ENCODE data around the gene UBC. TPM values are rescaled to one million over a fixed set of nuclear protein-coding genes. Genes with fewer than 3 reads are reported as not detected.

UBC gene
- total and polyA plus RNA-seq, 9 of the 15 experiments (the other 6 are each of a cell fraction or from before 2014, with no cell fraction given), result 533 to 1,153 (median 813) TPM

- peak; percentile 73; the same call in 1 of the 2 replicates for TF ChIP-seq ETS1 (conservative IDR thresholded peaks at IDR 0.05; ENCODE audit: control insufficient read depth, low read depth, low read length)
- no peak for TF ChIP-seq HDAC6 (IDR thresholded peaks at IDR 0.05; ENCODE audit: low read depth, low read length)
- TF ChIP-seq IRF2 (CRISPR knock-in tag; IDR thresholded peaks at IDR 0.05), result no peak
- TF ChIP-seq PHTF2 (CRISPR knock-in tag; IDR thresholded peaks at IDR 0.05), result no peak
- TF ChIP-seq, protein P1, sequence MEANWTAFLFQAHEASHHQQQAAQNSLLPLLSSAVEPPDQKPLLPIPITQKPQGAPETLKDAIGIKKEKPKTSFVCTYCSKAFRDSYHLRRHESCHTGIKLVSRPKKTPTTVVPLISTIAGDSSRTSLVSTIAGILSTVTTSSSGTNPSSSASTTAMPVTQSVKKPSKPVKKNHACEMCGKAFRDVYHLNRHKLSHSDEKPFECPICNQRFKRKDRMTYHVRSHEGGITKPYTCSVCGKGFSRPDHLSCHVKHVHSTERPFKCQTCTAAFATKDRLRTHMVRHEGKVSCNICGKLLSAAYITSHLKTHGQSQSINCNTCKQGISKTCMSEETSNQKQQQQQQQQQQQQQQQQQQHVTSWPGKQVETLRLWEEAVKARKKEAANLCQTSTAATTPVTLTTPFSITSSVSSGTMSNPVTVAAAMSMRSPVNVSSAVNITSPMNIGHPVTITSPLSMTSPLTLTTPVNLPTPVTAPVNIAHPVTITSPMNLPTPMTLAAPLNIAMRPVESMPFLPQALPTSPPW (CRISPR knock-in tag; IDR thresholded peaks at IDR 0.05), result peak; percentile 48; the same call in 1 of the 2 replicates
- TF ChIP-seq MAFG (tag; conservative IDR thresholded peaks at IDR 0.05), result no peak
- TF ChIP-seq, protein P2, sequence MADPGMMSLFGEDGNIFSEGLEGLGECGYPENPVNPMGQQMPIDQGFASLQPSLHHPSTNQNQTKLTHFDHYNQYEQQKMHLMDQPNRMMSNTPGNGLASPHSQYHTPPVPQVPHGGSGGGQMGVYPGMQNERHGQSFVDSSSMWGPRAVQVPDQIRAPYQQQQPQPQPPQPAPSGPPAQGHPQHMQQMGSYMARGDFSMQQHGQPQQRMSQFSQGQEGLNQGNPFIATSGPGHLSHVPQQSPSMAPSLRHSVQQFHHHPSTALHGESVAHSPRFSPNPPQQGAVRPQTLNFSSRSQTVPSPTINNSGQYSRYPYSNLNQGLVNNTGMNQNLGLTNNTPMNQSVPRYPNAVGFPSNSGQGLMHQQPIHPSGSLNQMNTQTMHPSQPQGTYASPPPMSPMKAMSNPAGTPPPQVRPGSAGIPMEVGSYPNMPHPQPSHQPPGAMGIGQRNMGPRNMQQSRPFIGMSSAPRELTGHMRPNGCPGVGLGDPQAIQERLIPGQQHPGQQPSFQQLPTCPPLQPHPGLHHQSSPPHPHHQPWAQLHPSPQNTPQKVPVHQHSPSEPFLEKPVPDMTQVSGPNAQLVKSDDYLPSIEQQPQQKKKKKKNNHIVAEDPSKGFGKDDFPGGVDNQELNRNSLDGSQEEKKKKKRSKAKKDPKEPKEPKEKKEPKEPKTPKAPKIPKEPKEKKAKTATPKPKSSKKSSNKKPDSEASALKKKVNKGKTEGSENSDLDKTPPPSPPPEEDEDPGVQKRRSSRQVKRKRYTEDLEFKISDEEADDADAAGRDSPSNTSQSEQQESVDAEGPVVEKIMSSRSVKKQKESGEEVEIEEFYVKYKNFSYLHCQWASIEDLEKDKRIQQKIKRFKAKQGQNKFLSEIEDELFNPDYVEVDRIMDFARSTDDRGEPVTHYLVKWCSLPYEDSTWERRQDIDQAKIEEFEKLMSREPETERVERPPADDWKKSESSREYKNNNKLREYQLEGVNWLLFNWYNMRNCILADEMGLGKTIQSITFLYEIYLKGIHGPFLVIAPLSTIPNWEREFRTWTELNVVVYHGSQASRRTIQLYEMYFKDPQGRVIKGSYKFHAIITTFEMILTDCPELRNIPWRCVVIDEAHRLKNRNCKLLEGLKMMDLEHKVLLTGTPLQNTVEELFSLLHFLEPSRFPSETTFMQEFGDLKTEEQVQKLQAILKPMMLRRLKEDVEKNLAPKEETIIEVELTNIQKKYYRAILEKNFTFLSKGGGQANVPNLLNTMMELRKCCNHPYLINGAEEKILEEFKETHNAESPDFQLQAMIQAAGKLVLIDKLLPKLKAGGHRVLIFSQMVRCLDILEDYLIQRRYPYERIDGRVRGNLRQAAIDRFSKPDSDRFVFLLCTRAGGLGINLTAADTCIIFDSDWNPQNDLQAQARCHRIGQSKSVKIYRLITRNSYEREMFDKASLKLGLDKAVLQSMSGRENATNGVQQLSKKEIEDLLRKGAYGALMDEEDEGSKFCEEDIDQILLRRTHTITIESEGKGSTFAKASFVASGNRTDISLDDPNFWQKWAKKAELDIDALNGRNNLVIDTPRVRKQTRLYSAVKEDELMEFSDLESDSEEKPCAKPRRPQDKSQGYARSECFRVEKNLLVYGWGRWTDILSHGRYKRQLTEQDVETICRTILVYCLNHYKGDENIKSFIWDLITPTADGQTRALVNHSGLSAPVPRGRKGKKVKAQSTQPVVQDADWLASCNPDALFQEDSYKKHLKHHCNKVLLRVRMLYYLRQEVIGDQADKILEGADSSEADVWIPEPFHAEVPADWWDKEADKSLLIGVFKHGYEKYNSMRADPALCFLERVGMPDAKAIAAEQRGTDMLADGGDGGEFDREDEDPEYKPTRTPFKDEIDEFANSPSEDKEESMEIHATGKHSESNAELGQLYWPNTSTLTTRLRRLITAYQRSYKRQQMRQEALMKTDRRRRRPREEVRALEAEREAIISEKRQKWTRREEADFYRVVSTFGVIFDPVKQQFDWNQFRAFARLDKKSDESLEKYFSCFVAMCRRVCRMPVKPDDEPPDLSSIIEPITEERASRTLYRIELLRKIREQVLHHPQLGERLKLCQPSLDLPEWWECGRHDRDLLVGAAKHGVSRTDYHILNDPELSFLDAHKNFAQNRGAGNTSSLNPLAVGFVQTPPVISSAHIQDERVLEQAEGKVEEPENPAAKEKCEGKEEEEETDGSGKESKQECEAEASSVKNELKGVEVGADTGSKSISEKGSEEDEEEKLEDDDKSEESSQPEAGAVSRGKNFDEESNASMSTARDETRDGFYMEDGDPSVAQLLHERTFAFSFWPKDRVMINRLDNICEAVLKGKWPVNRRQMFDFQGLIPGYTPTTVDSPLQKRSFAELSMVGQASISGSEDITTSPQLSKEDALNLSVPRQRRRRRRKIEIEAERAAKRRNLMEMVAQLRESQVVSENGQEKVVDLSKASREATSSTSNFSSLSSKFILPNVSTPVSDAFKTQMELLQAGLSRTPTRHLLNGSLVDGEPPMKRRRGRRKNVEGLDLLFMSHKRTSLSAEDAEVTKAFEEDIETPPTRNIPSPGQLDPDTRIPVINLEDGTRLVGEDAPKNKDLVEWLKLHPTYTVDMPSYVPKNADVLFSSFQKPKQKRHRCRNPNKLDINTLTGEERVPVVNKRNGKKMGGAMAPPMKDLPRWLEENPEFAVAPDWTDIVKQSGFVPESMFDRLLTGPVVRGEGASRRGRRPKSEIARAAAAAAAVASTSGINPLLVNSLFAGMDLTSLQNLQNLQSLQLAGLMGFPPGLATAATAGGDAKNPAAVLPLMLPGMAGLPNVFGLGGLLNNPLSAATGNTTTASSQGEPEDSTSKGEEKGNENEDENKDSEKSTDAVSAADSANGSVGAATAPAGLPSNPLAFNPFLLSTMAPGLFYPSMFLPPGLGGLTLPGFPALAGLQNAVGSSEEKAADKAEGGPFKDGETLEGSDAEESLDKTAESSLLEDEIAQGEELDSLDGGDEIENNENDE (IDR thresholded peaks at IDR 0.05; ENCODE audit: low read depth, low read length), result peak; percentile 19
- no peak for TF ChIP-seq CREB5 (CRISPR knock-in tag; IDR thresholded peaks at IDR 0.05)
- TF ChIP-seq ZNF282 (CRISPR knock-in tag; IDR thresholded peaks at IDR 0.05), result no peak
- TF ChIP-seq, protein P3, sequence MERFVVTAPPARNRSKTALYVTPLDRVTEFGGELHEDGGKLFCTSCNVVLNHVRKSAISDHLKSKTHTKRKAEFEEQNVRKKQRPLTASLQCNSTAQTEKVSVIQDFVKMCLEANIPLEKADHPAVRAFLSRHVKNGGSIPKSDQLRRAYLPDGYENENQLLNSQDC (CRISPR knock-in tag; IDR thresholded peaks at IDR 0.05), result no peak
- 0 out of 2 replicates have a peak, but pooled peaks have one; percentile 71 for TF ChIP-seq ZNF551 (CRISPR knock-in tag; IDR thresholded peaks at IDR 0.05)
Measured at GRCh38 chr12:124940393-124941169, 26.1 kb upstream of the UBC start (continued).

All from K562 (cell line).